Measurements from ENCODE around the gene RHBDF2.

The RHBDF2 gene

DNA sequence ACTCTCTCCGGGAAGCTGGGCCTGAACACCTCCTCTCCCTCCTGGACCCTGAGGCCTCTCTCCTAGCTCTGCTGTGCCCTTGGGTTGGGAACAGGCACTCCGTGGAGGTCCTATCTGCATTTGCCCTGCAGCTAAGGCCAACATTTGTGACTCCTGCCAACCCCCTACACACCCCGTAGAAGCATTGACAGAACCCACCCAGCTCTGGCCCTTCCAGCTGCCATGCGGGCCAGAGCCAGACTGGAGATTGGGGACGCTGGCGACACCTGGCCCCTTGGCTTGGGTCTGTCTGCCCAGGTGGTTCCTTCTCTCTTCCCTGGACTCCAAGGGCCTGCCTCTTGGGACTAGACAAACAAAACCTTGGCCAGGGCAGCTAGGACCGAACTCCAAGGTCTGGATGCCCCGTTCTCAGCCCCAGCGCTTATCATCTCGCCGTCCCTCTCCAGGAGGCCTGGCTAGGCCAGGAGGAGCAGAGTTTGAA is 644 bp upstream of the RHBDF2 start:
- no peak for DNase-seq (ENCODE audit: low read depth)

- no peak for DNase-seq (ENCODE audit: low read depth)
These were observed 541 bp downstream of the RHBDF2 start for GRCh38 chr17:76500747-76501017.

DNA sequence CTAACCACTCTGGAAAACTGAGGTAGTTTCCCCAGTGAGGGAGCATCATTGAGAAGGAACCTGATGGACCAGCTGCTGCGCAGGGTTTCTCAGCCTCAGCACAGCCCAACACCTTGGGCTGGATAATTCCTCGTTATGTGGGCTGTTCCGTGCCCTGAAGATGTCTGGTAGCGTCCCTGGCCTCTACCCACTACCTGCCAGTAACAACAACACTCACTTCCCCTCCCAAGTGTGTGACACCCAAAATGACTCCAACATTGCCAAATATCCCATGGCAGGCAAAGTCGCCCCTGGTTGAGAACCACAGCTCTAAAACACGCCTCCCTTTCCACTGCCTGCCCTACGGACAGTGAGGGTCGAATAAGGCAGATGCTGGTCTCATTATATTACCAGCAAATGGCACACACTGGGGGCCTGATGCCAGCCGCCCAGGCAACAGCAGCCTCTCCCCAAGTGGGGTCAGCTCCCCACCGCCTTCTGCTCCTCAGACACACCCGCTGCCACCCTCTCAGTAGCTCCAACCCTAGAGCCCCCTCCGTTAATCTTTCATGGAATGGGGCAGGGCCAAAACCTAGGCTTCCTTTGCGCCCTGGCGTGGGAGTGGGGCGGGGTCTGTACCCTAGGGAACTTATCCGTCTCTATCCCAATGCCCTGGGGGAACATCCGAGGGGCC is 1.0 kb downstream of the RHBDF2 start:
- DNase-seq (ENCODE audit: low read depth), result no peak

DNA sequence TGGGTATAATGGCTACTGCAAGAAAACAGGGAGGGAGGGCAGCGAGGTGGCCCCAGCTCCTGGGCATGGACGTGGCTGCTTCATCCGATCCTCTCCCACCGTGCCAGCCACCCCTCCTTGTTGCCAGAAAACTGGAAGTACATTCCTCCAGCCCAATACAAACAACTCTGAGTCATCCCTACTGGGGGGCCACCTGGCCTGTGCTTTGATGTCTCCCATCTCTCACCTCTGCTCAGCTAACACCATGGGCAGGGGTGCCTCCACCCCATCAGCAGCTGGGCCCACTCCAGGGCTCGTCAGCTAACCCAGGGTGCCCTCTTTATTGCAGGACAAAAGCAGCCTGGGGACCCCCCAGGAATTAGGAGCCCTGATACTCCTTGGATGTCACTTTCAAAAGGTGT is 2.0 kb downstream of the RHBDF2 start:
- no peak for DNase-seq (ENCODE audit: low read depth)

DNA sequence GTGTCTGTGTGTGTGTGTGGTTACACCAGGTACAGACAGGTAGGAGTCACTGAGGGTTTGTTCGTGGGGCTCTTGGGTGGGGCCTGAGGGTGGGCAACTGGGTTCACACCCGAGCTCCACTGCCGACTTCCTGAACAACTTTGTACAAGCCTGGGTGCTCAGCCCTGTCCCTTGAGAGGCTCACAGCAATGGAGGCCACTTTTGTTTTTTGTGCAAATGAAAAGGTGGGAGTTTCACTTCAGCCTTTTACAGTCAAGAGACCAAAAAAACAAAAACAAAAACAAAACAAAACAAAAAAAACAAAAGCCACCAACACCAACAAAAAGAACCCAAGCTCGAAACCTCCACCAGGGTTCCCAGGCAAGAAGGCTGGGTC is 2.4 kb downstream of the RHBDF2 start:
- DNase-seq (ENCODE audit: low read depth), result no peak

- no peak for DNase-seq (ENCODE audit: low read depth)
These were observed 3.0 kb downstream of the RHBDF2 start for GRCh38 chr17:76497979-76498875.

GRCh38 chr17:76497699-76497978 is 3.6 kb downstream of the RHBDF2 start:
- no peak for DNase-seq (ENCODE audit: low read depth)

DNA sequence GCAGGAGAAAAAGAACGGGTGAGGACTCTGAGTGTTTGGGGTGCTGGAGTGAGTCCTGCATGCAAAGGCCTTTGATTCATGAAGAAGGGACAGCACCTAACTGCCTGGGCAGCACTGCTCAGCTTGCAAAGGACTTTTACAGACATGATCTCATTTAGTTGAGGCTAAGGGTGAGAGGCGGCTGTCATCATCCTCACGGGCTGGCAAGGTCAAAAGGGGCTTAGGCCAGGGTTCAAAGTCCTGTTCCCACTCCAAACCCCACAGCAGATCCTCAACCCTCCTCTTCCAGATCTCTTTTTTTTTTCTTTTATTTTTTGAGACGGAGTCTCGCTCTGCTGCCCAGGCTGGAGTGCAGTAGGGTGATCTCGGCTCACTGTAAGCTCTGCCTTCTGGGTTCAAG is 4.8 kb downstream of the RHBDF2 start:
- no peak for DNase-seq (ENCODE audit: low read depth)

GRCh38 chr17:76495663-76496400 is 5.4 kb downstream of the RHBDF2 start:
- DNase-seq (ENCODE audit: low read depth), result no peak

DNA sequence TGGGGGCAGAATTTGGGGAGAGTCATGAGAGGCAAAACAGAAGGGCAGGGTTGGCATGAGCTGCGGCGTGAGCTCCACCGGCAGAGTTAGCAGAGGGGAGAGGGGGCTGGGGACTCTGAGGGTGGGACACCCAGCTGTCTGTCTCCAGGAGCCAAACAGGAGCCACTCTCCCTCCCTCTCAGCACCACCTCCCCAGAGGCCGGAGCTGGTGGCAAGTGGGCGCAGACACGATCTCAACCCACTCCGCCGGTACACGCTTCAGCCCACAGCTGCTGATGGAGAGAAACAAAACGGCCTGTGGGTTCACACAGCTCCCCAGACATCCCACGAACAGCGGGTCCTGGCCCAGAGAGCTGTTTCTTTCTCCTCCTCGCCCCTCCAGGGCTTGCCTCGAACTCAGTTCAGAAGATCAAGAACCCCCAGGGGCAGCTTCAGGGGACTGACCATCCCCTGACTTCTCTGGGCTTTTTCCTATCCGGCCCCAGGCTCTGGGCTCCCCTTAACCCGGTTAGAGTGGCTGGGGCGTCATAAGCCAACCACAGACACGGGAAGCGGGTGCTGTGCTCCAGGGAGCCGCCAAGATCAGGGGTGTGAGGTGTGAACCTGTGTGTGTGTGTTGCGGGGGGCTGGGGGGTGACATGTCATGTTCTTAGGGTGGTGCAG is 7.6 kb downstream of the RHBDF2 start:
- no peak for DNase-seq (ENCODE audit: low read depth)

DNA sequence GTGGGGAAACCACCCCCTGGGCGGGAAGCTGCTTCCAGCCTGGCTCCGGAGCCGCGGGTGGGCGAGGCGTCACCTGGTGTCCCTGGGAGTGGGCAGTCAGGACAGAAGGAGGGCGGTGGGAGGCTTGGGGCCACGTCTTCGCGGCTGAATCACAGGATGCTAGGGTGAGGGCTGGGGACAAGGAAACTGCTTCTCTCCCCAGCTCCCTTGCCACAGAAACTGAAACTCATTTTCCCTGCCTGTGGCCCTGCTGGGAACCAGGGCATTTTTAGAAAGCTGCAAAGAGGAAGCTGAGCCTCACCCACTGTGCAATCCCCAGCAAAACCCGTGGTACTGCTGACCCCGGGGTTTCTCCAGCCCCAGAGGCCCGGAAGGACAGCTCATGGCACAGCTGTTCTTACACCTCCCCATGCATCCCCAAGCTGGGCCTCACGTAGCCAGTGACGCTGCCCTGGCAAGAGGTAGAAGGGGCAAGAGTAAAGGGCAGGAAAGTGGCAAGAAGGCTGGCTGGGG is 8.2 kb downstream of the RHBDF2 start:
- no peak for DNase-seq (ENCODE audit: low read depth)

DNA sequence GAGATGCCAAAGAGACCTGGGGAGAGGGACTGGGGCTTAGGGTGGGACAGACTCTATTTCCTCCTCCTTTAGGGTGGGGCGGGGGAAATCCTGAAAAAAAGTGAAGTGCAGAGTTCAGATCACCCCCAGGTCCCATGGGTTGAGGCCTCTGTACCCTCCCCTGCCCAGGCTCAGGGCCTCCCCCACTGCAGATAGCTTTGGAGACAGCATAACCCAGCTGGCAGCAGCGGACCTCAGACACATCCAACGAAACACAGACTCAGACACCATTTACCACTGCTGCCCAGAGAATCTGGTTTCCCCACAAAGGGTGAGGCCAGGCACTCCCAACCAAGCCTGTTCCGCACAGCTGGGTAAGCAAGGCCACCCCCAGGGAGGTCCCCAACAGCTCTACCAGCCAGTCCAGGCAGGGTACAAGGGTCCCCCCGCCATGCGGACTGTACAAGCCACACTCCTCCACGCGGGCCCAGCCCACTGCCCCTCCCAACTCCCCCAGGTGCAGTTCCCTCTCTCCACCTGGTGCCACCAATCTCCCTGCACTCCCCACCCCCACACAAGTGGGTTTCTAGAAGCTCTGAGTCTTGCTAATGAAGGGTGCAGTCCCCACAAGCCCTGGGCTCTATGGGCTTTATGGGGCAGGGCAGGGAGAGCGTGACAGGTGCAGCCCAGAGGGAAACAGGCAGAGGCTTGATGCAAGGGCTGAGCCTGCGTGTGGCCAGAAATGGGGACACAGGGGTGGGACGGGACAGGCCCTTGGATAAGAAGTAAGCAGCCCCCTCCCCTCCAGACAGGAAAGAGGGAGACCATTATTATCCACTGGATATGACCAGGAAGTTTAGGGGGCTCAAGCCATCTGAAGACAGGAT is 8.9 kb downstream of the RHBDF2 start:
- DNase-seq (ENCODE audit: low read depth), result no peak

- DNase-seq (ENCODE audit: low read depth), result no peak
These were observed 9.7 kb downstream of the RHBDF2 start for GRCh38 chr17:76491271-76492122.

- DNase-seq (ENCODE audit: low read depth), result no peak
These were observed 11.0 kb downstream of the RHBDF2 start for GRCh38 chr17:76490112-76490710.

DNA sequence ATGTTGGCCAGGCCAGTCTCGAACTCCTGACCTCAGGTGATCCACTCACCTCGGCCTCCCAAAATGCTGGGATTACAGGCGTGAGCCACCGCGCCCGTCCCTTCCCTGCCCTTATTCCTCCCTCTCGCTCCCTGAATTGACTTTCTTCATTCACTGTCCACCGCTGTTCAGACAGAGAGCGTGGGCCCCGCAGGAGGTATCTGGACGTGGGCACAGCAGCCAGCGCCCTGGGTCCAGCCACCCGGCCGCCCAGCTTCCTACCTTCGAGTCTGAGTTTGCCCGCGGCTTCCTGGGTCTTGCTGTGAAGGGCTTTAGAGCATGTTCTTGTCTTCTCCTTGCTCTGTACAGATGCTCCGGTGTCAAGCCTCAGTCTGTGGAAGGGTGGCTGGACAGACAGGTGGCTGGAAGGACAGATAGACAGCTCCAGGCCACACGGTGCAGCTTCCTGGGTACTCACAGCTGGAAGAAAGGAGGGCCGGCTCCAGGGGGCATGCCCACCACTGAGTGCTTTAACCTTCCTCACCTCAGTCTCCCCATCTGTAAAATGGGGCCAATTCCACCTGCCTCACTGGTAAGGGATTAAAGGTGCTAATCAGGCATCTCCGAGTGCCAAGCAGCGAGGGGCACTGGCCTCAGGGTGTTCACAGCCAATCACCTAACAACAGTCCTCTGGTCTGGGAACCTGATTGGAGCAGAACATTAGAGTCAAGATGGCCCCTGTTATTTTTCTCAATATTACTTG is 13.6 kb downstream of the RHBDF2 start:
- no peak for DNase-seq (ENCODE audit: low read depth)

DNA sequence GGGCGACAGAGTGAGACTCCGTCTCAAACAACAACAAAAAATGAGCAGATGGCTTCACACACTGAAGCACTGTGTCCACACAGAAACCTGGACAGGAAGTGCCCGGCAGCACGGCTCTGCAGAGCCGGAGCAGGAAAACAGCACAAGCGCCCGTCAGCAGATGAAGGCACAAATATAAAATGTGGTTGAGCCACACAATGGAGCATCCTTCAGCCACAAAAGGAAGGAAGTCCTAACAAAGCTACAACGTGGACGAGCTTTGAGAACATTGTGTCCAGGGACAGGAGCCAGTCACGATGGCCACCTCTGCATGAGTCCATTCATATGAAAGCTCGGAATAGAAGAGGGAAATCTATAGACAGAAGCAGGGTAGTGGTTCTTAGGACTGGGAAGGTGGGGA is 15.7 kb downstream of the RHBDF2 start:
- no peak for DNase-seq (ENCODE audit: low read depth)

DNA sequence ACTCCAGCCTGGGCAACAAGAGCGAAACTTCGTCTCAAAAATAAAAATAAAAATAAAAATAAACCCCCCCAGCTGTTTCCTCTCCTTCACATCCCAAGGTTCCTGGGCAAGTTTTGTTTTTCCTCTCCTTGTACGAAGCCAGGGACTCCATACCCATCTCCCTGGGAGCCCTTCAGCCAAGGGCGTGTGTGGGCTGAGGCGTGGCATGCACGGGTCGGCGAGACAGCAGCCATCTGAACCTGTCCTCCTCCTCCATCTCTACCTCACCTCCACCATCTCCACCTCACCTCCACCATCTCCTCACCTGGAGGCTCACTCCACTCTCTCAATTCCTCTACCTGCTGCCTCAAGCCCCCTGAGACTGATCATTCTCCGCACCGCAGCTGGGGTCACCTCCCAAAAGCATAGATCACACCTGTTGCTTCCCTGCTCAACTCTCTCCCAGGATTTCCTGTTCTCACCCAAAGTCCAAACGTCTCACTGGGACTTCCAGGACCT is 16.9 kb downstream of the RHBDF2 start:
- DNase-seq (ENCODE audit: low read depth), result no peak

DNA sequence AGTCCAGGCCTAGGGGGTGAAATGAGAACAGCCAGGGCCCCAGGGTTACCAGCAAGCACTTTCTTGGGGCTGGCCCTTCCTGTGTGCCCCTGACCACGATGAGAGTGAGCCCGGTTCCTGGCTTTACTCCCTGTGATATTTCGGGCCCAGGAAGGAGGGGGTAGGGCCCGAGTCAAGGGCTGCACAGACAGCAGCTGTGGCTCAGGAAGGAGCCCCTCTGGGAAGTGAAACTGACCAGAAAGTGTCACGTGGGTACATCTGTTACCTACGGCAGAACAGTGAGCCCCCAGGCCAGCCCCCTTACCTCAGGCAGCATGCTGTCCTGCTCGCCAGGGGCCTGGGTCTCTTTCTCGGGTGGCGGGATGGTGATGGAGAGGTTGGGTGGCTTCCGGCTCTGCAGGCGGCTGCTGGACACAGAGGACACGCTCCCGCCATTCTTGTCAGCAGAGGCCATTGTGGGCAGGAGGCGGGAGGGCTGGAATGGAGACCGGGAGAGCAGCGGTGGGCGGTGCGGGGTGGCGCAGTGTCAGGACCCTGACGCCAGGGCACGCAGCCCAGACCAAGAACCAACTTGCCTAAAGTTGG is 20.1 kb downstream of the RHBDF2 start:
- DNase-seq (ENCODE audit: low read depth), result no peak

GRCh38 chr17:76480632-76481031 is 20.6 kb downstream of the RHBDF2 start:
- DNase-seq (ENCODE audit: low read depth), result no peak

Measured in T follicular helper cell (primary cell).